GM11168 (cell line): ENCODE results near the gene COL8A1.
"Not testable (repeated sequence)": the region's sequence is repeated elsewhere in the genome, so short reads cannot be mapped to it uniquely, and the experiment has no call there.

ENCODE experiments used
- in situ Hi-C: fragments of 300-500 bp; cut with MboI; formaldehyde crosslinking; loops from one replicate; pipeline ENCODE4 v1.12.0; 2022; ENCODE audit warnings: low sequenced_read_pairs; ENCODE audit not compliant: unreplicated experiment

Gene COL8A1

GRCh38 chr3:99834211-99834957 is 196.0 kb downstream of the COL8A1 start:
- in situ Hi-C loops: loop anchor here (10.0 kb wide), 2 partner anchors 240 to 420 kb away; no protein-coding TSS in a partner anchor

GRCh38 chr3:99836681-99837080 is 198.3 kb downstream of the COL8A1 start:
- in situ Hi-C loops: loop anchor here (10.0 kb wide), 2 partner anchors 238 to 418 kb away; no protein-coding TSS in a partner anchor

- in situ Hi-C loops: loop anchor here (10.0 kb wide), 2 partner anchors 237 to 417 kb away; no protein-coding TSS in a partner anchor
Observed at GRCh38 chr3:99837715-99838114, 199.3 kb downstream of the COL8A1 start.

- in situ Hi-C loops: loop anchor here (10.0 kb wide), 2 partner anchors 236 to 416 kb away; no protein-coding TSS in a partner anchor
Observed at GRCh38 chr3:99838755-99839154, 200.4 kb downstream of the COL8A1 start.

- in situ Hi-C loops: loop anchor here (10.0 kb wide), 2 partner anchors 235 to 415 kb away; no protein-coding TSS in a partner anchor
Observed at GRCh38 chr3:99839613-99840012, 201.2 kb downstream of the COL8A1 start.

- in situ Hi-C loops: not testable (repeated sequence)
Observed at GRCh38 chr3:99841949-99842348, 203.6 kb downstream of the COL8A1 start.

GRCh38 chr3:99842826-99843589 is 204.6 kb downstream of the COL8A1 start:
- in situ Hi-C loops: no loop called here

- in situ Hi-C loops: no loop called here
Observed at GRCh38 chr3:99843590-99844258, 205.3 kb downstream of the COL8A1 start.

- in situ Hi-C loops: no loop called here
Observed at GRCh38 chr3:99845331-99845730, 206.9 kb downstream of the COL8A1 start.

- in situ Hi-C loops: no loop called here
Observed at GRCh38 chr3:99845999-99846398, 207.6 kb downstream of the COL8A1 start.

- in situ Hi-C loops: no loop called here
Observed at GRCh38 chr3:99846477-99847160, 208.2 kb downstream of the COL8A1 start.

- in situ Hi-C loops: no loop called here
Observed at GRCh38 chr3:99848433-99848832, 210.0 kb downstream of the COL8A1 start.
